H4 (cell line): ENCODE measurements around the gene STK32C. TPM values are rescaled to one million over a fixed set of nuclear protein-coding genes. Genes with fewer than 3 reads are reported as not detected.

Source experiments
- DNase-seq: peaks from one replicate; pipeline ENCODE4 v3.0.0-alpha.2; 2015; ENCODE audit warnings: low spot score
- total RNA-seq: library from RNA; depleted of rRNA; stranded (reverse); fragments of >200 nt; shearing (Covaris generic); gene quantifications from 2 replicates; pipeline ENCODE4 v1.2.3, GENCODE V29; 2014

Gene STK32C
- total RNA-seq, 1 experiment from 2014 or later, result 13.8 TPM

DNA sequence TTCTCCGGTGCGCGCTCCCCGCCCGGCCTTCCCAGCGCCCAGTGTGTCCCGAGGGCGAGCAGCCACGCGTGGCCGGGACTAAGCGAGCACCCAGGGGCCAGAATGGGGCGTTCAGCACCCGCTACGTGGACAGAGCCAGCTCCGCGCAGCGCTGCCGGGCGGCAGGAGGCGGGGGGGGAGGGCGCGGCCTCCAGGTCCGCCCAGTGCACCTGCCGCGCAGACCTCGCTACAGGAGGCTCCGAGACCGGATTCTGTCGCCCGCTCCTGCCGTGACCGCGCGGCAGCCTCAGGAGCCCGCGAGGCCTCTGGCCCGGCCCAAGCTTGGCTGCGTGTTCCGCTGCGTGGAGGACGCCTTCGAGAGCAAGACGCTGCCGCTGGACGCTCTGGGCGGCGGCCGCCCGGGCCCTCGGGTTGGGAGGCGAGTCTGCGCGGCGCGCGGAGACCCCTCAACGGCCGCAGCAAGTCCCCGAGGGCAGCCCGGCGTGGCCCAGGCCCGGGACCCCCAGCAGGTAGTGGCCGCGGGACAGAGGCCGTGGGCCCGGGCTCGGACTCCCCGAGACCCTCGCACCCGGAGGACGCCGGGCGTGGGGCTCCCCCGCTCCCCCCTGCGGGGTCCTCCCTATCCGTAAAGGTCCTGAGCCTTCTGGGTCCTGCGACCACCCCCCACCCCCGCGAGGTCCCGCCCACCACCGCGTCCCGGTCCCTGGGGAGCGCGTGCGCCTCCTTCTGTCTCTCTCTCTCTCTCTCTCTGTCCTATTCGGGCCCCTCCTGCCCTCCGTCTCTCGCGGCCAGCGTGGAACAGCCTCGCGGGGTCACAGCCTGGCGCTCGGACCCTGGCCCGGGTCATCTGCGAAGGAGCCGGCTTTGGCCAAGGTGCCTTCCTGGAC, 121.9 kb downstream of the STK32C start:
- DNase-seq, result no peak

DNA sequence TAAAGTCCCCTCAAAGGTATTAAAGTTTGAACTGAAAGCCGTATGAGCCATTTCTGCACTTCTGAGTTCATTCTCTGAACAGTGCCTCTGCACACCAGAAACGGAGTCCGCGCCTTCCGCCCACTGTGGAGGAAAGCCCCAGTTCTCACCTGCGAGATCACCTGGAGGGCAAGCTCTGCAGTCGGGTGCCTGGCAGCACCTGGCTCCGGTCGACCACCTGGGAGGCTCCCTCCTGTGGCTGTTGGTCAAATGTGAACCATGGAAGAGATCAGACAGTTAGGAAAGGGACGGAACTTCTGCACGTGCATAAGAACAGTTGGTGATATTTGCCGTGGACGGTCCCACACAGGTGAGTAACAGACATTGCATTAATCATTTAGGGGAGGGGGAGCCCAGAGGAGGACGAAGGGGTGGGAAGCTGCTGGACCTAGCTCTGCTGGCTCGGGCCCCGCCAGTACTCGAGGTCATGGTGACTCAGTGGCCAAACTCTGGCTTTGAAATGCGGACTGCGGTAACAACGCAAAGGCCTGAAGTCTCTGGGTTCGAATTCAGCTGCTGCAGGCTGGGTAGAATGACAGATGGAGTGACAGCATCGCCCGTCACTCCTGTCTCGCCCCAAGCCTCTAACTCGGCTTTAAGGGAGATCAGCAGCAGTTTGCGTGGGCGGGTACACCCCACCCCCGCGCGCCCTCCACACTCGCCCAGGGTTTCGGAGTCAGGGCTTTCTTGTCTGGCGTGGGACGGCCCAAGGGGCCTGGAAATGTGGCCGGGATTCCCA, 122.7 kb downstream of the STK32C start:
- DNase-seq, result no peak

DNA sequence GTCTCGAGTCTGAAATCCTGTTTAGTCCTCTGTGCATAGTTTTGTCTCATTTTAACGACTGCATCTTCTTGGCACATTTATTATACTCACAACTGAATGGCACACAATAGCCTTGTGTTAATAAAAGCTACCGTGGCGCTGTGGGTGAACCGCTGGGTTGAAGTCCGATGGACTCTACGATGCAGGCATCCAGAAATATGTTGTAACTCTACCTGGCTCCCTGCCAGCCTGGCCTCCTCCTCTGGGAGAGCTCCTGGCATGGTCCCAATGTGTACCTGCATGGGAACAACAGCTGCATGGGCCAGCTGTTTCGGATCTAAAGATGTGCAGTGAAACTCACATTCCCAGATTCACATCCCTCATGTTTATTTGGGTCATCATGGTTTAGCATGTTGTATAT, 124.7 kb downstream of the STK32C start:
- no peak for DNase-seq

DNA sequence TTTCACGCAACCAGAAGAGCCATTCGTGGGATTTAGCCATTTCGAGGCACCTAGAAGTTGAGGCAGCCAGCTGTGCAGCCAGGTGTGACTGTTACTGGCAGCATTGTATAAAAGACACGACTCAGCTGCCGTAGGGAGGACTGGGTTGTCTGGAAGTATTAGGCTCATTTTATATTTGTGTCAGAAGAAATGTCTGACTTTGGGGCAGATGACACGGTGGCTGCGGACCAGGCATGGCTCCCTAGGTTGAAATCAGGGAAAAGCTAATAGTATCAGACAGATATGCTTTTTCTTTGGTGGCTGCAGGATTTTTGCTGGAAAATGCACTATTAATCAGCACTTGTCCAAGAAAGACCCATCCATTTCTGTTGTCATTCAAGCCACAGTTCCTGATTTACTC, 125.2 kb downstream of the STK32C start:
- no peak for DNase-seq

DNA sequence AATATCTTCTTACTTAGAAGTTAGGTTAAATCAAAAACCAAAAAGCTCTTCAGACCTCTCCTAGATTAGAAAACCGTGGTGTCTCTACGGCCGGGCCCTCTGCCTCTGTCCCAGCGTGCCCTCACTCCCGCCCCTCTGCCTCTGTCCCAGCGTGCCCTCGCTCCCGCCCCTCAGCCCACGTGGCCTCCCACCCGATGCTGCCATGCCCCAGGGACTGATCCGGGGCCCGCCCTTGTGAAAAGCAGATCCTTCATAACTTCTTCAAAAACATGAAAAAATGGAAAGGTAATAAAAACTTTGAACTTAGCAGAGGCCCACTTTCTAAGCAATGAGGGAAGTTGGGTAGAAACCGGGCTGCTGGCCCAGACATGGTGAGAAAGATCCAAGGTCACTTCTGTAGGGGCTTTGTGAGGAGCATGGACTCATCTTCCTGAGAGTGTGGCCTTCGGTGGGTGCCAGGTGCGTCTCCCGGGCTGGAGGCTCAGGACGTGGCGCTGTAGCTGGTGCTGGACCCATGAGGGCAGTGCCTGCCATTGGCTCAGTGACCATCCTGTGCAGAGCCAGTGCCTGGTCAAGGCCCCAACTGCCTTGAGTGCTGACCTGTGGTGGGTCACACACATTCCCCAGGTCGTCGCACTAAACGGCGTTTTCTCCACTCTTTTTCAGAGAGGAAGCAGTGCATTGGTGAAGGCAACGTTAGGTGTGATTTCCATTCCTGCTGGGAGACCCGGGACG, 125.9 kb downstream of the STK32C start:
- DNase-seq, result no peak

DNA sequence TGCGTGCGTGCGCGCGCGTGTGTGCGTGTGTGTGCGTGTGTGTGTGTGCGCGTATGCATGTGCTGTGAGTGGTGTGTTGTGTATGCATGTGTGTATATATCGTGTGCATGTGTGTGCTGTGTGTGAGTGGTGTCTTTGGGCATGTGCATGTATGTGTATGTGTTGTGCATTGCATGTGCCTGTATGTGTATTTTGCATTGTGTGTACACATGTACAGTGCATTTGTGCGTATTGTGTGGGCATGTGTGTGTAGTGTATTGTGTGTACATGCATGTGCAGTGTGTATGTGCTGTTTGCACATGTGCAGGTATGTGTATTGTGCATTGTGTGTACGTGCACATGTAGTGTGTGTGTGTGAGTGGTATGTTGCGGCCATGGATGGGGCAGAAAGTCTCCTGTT, 127.0 kb downstream of the STK32C start:
- DNase-seq, result no peak

DNA sequence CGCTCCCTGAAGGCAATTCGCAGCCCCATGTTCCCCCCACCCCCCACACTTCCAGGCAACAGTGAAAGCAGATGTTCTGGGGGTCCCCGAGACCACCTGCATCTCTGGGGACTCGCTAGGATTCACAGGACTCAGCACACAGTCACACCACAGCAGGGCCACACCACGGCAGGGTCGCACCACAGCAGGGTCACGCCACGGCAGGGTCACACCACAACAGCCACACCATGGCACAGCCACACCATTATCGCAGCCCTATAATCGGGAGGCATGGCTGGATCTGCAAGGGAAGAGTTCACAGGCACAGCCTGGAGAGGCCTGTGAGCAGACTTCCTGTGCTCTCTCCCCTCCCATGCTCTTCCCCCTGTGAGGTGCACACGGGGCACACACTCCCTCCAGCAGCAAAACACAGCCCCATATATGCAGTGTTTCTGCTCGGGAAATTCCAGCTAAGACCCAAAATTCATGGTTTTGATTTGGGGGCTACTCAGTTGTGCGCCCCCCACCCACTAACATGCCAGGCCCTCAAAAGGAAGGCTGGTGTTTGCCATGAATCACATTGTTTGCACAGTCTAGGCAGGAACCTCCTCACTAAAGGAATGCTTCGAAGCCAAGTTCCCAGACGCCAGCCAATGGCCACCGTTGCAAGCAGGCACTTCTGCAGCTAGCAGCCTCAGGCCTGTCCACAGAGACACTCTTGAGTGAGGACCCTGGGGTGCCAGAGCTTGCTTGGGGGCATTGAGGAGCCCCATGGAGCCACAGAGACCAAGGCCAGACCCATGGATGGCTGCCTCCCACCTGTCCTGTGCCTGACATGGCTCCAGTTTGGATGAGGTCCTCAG, 128.0 kb downstream of the STK32C start:
- no peak for DNase-seq

DNA sequence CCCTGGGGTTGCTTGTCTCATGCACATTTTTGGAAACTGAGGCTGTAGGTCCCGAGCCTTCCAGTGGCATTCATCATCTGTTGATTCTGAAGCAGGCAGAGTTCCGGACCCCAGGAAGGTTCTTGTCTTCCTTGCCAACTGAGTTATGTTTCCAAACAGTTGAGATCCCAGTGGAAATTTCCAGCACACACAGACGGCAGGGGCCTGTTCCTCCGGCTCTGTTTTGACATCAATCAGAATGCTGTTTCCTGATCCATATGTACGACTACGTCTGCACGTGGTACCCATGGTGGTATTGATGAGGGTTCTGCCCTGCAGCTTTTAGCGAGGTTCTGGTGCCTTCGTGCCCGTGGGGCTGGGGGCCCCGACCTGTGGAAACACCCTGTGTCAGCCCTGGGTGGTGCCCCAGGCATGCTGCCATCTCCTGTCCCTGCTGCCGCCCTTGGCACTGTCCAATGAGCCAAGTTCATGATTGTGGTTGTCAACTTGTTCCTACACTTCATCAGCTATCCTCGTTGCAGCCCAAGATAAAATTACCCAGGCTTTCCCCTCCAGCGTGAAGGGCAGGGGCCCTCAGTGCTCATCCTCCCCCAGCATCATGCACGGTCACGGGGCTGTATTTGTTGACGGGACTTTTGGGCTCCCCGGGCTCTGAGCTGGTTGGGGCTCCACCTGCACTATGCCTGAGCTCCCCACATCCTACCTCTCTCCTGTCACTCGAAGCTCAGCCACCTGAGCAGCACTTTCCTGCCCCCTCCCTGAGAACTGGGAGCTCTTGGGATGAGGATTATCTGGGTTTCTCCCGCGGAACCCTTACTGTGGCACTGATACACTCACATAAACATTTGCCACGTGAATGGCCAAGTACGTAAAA, 128.8 kb downstream of the STK32C start:
- DNase-seq, result no peak

DNA sequence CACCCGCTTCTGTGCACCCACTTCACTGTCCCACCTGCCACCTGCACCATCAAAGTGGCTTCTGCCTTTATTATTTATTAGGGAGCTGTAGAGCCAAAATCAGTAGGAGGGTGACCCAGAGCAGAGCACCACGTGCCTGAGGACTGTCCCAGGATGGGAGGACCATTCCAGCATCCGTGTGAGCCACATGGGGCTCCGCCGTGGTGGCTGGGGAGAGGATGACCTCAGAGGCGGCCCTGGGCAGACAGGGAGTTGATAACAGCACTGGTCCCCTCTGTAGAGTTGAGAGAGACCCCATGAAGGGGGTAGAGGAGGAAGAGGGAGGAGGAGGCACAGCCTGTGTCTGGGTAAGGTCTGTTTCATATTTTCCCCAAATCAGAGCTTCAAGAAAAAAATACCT, 129.7 kb downstream of the STK32C start:
- no peak for DNase-seq

DNA sequence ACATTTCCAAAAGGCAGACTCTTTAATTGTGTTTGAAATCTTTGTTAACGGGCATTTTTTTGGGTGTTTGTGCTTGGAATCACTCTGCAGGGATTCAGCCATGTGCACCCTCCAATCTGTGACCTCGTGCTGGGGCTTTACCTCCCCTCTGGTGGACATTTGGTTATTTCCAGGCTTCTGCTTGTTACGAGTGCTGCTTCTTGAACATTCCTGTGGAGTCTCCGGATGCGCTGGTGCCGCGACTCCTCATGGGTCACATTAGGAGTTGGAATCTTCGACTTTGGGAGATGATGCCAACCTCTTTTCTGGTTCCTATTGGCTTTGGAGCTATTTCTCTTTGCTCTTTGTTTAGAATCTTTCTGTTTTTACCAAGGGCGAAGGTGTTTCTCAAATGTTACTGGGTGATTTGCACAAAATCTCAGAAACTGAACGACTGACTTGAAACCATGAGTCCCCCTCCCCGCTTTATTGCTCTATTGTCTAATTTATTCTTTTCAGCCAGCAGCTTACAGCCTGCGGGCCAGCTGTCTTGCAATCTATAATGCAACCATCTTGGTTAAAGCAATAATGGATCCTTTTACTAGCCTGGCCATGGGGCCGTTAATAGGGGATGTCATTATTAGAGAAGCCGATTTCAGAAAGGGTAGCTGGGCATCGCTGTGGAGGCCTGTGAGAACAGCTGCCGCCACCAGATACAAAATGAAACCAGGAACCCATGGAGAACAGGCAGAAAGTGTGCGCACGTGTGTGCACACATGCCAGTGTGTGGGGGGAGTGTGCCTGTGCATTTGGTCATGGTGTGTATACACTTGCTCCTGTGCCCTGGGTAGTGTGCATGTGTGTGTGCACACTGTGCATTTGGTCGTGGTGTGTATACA, 130.9 kb downstream of the STK32C start:
- no peak for DNase-seq

DNA sequence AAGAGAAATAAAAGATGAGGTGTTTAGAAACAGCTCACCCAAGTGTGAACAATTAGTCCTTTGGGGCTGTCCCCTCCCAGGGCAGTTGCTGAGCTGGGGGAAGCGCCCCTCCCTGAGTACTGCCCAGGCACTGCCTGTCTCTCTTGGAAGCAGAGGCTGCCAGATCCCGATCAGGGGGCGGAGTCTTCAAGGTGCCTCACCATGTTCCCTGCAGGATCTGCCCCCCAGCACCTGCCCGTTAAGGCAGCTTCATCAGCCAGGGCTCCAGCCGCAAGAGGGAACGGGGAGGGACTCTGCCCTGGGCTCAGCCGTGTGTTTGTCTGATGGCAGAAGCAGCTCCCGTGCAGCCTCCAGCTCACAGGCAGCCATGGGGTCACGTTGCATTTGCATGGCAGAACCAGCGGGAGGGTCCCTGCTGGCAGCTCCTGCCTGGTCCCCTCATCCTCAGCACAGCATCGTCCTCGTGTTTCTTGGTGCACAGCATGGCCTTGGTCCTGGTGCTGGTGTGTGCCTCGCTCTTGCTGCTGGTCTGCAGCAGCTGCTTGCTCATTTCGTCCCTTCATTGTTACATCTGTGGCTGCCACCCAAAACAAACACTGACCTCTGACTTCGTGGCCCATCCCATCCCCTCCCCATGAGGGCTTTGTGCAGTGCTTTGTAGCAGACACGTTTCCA, 131.7 kb downstream of the STK32C start:
- DNase-seq, result no peak

DNA sequence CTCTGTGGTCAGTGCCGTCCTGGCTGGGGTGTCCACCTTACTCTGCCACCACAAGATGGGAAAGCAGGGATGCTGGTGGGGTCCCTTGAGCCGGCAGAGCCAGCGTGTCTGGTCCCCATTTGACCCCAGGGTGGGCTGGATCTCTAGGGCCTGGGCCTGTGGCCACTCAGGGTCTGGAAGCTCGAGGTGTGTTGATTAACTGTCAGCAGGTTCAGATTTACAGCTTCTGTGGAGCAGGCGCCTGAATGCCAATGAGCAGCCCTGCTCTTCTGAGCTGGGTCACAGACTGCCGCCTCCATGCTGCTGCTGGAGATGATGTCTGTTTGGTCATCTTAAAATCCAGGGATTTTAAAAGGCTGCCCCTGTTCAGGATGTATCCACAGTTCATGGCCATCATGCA, 132.3 kb downstream of the STK32C start:
- no peak for DNase-seq

DNA sequence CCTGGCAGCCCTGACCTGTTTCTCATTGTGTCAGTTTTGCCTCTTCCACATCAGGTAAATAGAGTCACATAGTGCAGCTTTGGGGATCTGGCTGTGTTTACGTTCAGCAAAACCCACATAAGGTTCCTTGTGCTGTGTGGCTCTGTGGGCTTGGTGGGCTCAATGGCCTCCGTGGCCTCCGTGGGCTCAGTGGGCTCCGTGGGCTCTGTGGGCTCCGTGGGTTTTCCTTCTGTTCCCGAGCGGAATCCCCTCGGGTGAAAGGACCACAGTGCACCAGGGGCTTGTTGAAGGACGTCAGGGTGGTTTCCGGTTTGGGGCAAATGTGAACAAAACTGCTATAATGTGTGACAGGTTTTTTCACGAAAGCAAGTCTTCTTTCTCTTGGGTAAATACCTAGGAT, 133.5 kb downstream of the STK32C start:
- no peak for DNase-seq

DNA sequence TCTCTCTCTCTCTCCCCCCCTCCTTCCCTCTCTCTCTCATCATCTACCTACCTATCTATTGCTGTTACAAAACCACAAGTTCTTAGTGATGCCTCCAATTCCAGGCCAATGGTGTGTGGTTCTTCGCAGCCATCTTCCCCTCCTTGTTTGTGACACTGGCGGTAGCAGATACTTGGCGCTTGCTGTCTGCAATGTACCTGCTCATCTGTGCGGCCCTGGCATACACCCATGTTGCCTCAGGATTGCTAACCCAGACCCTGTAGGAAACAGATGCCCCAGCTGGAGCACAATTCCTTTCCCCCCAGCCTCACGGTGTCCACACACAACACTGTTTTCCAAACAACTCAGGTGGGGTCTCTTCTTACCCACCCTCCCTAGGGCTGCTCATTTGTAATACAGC, 134.6 kb downstream of the STK32C start:
- no peak for DNase-seq

DNA sequence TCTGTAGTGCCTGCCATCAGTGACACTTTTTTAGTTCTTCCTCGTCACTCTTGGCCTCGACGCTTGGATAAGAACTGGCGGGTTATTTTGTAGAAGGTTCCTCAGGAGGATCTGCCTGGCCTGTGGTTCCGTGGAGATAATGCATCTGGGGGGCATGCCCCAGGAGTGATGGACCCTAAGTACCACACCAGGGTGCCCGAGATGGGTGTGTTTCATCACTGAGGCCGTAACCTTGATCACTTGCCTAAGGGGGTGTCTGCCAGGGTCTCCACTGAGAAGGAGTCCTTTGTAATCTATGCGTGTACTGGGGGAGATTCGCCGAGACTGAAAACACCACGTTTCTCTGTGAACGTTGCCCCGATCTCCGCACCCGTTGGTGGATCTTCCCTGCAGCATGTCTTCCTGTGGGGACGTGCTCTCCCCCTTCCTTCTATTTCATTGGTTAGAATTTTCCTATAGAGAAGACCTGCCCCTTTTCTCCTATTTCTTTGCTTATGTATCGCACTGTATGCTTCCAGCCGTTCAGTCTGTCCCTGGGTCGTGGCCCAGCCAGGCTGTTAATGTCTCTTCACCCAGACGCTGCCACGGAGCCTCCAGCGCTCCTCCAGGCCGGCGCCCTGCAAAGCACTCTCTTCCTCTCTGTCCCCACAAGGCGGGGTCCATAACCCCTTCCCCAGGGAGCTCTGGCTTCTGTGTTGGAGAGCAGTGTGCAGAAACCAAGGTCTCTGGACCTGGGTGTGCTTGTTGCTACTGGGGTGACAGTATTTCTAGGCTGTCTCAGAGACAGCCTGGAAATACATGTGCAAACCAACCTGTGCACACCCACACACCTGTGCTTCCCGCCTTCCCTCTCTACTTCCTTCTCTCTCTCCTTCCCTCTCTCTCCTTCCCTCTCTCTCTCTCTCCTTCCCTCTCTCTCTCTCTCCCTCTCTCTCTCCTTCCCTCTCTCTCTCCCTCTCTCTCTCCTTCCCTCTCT, 135.4 kb downstream of the STK32C start:
- no peak for DNase-seq

DNA sequence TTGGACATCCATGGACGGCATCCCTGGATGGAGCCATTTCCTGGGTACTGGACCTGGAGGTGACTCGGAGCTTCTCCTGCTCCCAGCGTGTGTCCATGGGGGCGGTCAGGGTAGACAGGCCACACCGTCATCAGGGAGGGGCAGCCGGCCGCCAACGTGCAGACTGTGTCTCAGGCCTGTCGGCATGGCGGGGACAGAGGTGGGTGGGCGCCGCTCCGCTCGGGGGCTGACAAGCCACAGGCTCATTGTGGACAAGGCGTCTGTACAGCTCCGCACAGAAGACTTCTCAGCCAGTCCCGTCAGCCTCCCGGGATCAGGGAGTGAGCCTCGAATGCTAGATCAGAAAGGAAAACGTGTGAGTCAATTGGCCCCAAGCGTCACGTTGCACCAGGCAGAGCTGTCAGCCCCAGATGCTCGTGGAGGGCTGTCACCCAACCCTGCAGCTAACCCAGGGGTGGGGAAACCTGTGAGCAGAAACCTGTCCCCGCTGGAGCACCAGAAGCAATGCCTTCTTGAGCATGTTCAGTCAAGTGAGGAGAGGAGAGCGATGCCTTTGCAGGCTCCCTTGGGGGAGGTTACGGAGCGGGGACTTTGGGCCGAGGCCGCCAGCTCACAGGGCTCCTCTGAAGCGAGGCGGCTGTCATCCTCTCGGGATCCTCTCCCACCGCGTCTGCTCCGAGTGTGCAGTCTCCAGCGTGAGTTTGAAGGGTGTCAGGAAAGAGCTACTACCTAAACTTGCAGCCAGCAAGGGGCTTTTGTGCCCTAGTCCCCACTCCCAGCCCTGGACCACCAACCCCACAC, 137.0 kb downstream of the STK32C start:
- no peak for DNase-seq
